HCT116 (cell line): Measurements from ENCODE around the gene LILRB3.

ENCODE experiments used
- CTCF ChIP-seq, 3 experiments: fragments of 200-600 bp in 1 of 3; sonication (generic) in 1 of 3; IDR thresholded peaks in 2 of 3; conservative IDR thresholded peaks in 1 of 3; 2 replicates each; pipeline ENCODE4 v1.5.1; 2012 to 2017; ENCODE audit warnings: low read depth in 2 of 3, low read length in 2 of 3, antibody characterized with exemption in 1 of 3, borderline replicate concordance in 1 of 3, control low read depth in 1 of 3, mild to moderate bottlenecking in 1 of 3, mixed read lengths in 1 of 3, mixed run types in 1 of 3, moderate library complexity in 1 of 3; ENCODE audit not compliant: insufficient read depth in 1 of 3
- EZH2phosphoT487 ChIP-seq: fragments of 200-600 bp; IDR thresholded peaks from 2 replicates; pipeline ENCODE4 v1.6.1; 2018; ENCODE audit warnings: antibody characterized with exemption, borderline replicate concordance
- MAX ChIP-seq: IDR thresholded peaks from 2 replicates; pipeline ENCODE4 v1.6.1; 2012
- REST ChIP-seq: IDR thresholded peaks from 2 replicates; pipeline ENCODE4 v1.6.1; 2012; ENCODE audit warnings: low read depth
- SRF ChIP-seq: IDR thresholded peaks from 2 replicates; pipeline ENCODE4 v1.6.1; 2012; ENCODE audit warnings: low read depth
- ZNF274 ChIP-seq: fragments of 200-500 bp; sonication (Bioruptor generic); IDR thresholded peaks from 2 replicates; pipeline ENCODE4 v1.6.1; 2014; ENCODE audit warnings: mild to moderate bottlenecking, low read depth, low read length, inconsistent platforms

GRCh38 chr19:54256250-54257115 lies 33.7 kb upstream of the LILRB3 start:
- TF ChIP-seq SRF (no peak), EZH2phosphoT487 (no peak), CTCF (IDR thresholded peaks at IDR 0.05 in 2 of 3, conservative IDR thresholded peaks at IDR 0.05 in 1 of 3; ENCODE audit: borderline replicate concordance in 1 of 3, insufficient read depth in 1 of 3, low read depth in 2 of 3, low read length in 2 of 3) (no peak), REST (no peak), MAX (no peak), ZNF274 (no peak)
